Loucy (cell line): ENCODE results near the gene SAE1.

Source experiments
- H2AFZ ChIP-seq: fragments of 200-600 bp; sonication (generic); 2 replicates; pipeline ENCODE4 v1.6.0; 2016; ENCODE audit warnings: antibody characterized with exemption, mild to moderate bottlenecking, low read length, moderate library complexity
- H3F3A ChIP-seq: fragments of 200-600 bp; 2 replicates; pipeline ENCODE4 v1.6.0; 2016; ENCODE audit warnings: antibody characterized with exemption, low read depth, mild to moderate bottlenecking
- H3K27me3 ChIP-seq: fragments of 200-600 bp; sonication (generic); 2 replicates; pipeline ENCODE4 v1.6.1; 2014; ENCODE audit warnings: low read length, mild to moderate bottlenecking; ENCODE audit not compliant: insufficient read depth, poor library complexity, severe bottlenecking
- H3K36me3 ChIP-seq: fragments of 200-600 bp; sonication (generic); 2 replicates; pipeline ENCODE4 v1.6.1; 2016; ENCODE audit warnings: low read length; ENCODE audit not compliant: insufficient read depth
- H3K4me1 ChIP-seq: fragments of 200-600 bp; sonication (generic); 2 replicates; pipeline ENCODE4 v1.5.1; 2014; ENCODE audit warnings: low read length, mild to moderate bottlenecking; ENCODE audit not compliant: insufficient read depth, poor library complexity, severe bottlenecking
- H3K4me2 ChIP-seq: fragments of 200-600 bp; sonication (generic); 2 replicates; pipeline ENCODE4 v1.6.0; 2014; ENCODE audit warnings: antibody characterized with exemption, low read length, low read depth, mild to moderate bottlenecking; ENCODE audit not compliant: poor library complexity, severe bottlenecking
- H3K4me3 ChIP-seq: fragments of 200-600 bp; sonication (generic); 2 replicates; pipeline ENCODE4 v1.5.1; 2014; ENCODE audit warnings: low read length, mild to moderate bottlenecking, mixed read lengths; ENCODE audit not compliant: poor library complexity, severe bottlenecking
- H3K79me2 ChIP-seq: fragments of 200-600 bp; sonication (generic); 2 replicates; pipeline ENCODE4 v1.6.1; 2014; ENCODE audit warnings: low read length; ENCODE audit not compliant: insufficient read depth
- H3K9ac ChIP-seq: fragments of 200-600 bp; sonication (generic); 2 replicates; pipeline ENCODE4 v1.6.0; 2014; ENCODE audit warnings: mild to moderate bottlenecking, low read depth, low read length, moderate library complexity; ENCODE audit not compliant: poor library complexity, severe bottlenecking
- H3K9me2 ChIP-seq: fragments of 200-600 bp; sonication (generic); replicated peaks from 2 replicates; pipeline ENCODE4 v1.6.1; 2016; ENCODE audit warnings: low read depth, low read length, mixed read lengths
- H3K9me3 ChIP-seq: fragments of 200-600 bp; sonication (generic); 2 replicates; pipeline ENCODE4 v1.6.1; 2014; ENCODE audit warnings: mild to moderate bottlenecking, antibody characterized with exemption, low read length, low read depth; ENCODE audit not compliant: insufficient read depth
- H4K20me1 ChIP-seq: fragments of 200-600 bp; sonication (generic); 2 replicates; pipeline ENCODE4 v1.6.0; 2014; ENCODE audit warnings: antibody characterized with exemption, low read length, mild to moderate bottlenecking; ENCODE audit not compliant: insufficient read depth, poor library complexity, severe bottlenecking
- CTCF ChIP-seq: fragments of 200-600 bp; sonication (generic); conservative IDR thresholded peaks from 2 replicates; pipeline ENCODE4 v1.5.1; 2014; ENCODE audit warnings: mild to moderate bottlenecking, antibody characterized with exemption, low read length
- EZH2phosphoT487 ChIP-seq: fragments of 200-600 bp; IDR thresholded peaks from 2 replicates; pipeline ENCODE4 v1.6.1; 2018; ENCODE audit warnings: antibody characterized with exemption, mild to moderate bottlenecking, moderate library complexity, borderline replicate concordance

SAE1 gene

DNA sequence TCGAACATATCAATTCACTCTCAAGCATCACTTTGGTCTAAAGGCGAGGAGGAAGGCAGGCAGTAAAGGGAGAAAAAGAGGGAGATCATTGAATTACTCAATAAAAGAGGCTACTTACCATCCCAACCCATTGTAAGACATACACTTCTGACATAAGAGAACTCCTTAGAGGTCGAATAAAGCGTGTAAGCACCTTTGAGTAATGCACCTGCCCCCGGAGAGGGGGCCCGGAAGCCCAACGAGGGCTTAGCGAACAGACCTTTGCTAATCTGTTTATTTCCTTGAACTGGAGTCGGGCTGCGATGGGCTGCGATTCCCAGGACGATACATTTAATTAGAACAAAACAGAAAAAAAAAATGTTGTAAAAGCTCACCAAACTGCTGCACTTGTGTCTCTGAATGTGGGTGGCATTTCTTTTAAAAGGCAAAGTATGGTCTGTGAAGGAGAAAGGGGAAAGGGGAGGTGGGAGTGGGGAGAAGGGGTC is 20.1 kb upstream of the SAE1 start:
- Histone ChIP-seq H3K9me3 (no peaks in the 10 kb centered on the region), H3K27me3 (peaks cover 19% of the 10 kb centered on the region), H3K9me2 (no peaks in the 10 kb centered on the region), H3K9ac (peak overlapping the region; percentile 100), H3K79me2 (peaks cover 70% of the 10 kb centered on the region), H4K20me1 (peaks cover 9% of the 10 kb centered on the region), H3K36me3 (peaks cover 12% of the 10 kb centered on the region), H3K4me3 (peak overlapping the region; percentile 99), H3F3A (peaks cover 25% of the 10 kb centered on the region), H3K4me2 (peak overlapping the region; percentile 82), H2AFZ (no peak overlapping the region), H3K4me1 (peaks cover 54% of the 10 kb centered on the region)
- TF ChIP-seq EZH2phosphoT487 = no peak
- no peak for TF ChIP-seq CTCF

GRCh38 chr19:47111006-47111621 is 19.5 kb upstream of the SAE1 start:
- Histone ChIP-seq H3K27me3 (peaks cover 19% of the 10 kb centered on the region), H3K9ac (peak overlapping the region; percentile 100), H3F3A (peaks cover 25% of the 10 kb centered on the region), H4K20me1 (peaks cover 9% of the 10 kb centered on the region), H3K4me1 (peaks cover 50% of the 10 kb centered on the region), H3K79me2 (peaks cover 64% of the 10 kb centered on the region), H2AFZ (no peak overlapping the region), H3K36me3 (peaks cover 12% of the 10 kb centered on the region), H3K4me3 (peak overlapping the region; percentile 99), H3K4me2 (peak overlapping the region; percentile 82), H3K9me3 (no peaks in the 10 kb centered on the region), H3K9me2 (no peaks in the 10 kb centered on the region)
- TF ChIP-seq CTCF (no peak), EZH2phosphoT487 (no peak)

DNA sequence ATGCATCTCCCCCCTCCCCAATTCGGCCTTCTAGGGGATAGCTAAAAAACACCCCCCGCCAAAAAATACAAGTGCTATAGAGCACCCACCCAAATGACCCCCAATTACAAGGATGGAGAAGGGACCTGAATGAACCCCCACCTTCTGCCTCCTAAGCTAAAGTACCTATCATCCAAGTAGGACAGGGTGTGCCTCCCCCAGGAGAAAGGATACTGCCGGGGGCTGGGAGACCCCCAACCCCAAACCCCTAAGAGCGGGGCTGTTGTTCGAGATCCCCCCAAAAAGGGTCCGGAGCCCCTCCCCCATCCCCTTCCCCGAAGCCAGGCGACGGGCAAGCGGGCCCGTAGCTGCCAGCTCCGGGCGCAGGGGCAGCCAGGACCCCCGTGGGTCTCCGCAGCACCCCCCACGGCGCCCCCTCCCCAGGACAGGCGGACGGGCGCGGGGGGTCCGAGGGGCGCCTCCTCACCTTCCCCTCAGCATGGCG is 18.9 kb upstream of the SAE1 start:
- peaks cover 58% of the 10 kb centered on the region for H3K79me2 ChIP-seq
- no peak overlapping the region for H2AFZ ChIP-seq
- H3F3A ChIP-seq = peaks cover 27% of the 10 kb centered on the region
- H3K27me3 ChIP-seq = peaks cover 19% of the 10 kb centered on the region
- peak overlapping the region; percentile 82 for H3K4me2 ChIP-seq
- peaks cover 9% of the 10 kb centered on the region for H4K20me1 ChIP-seq
- peak overlapping the region; percentile 100 for H3K9ac ChIP-seq
- H3K4me1 ChIP-seq = peaks cover 44% of the 10 kb centered on the region
- TF ChIP-seq EZH2phosphoT487 = no peak
- TF ChIP-seq CTCF = no peak
- no peaks in the 10 kb centered on the region for H3K9me3 ChIP-seq
- no peaks in the 10 kb centered on the region for H3K9me2 ChIP-seq
- peak overlapping the region; percentile 99 for H3K4me3 ChIP-seq
- H3K36me3 ChIP-seq = peaks cover 12% of the 10 kb centered on the region
